ENCODE measurements around the gene PAQR6. TPM values are rescaled to one million over a fixed set of nuclear protein-coding genes. Genes with fewer than 3 reads are reported as not detected.
A peak's percentile ranks its signal among the peaks of the same experiment; 100 is the strongest.

The PAQR6 gene
- total RNA-seq, 1 experiment from 2014 or later: 0.92 TPM

- in situ Hi-C loops (cut with HindIII; ENCODE audit: low pct_unique_long_range_greater_than_20kb, low sequenced_read_pairs) (no loop called here), intact Hi-C loops (cut with micrococcal nuclease; ENCODE audit: unreplicated experiment) (no loop called here)
- no peaks in the 10 kb centered on the region for H3K36me3 ChIP-seq (ENCODE audit: control insufficient read depth, insufficient read depth, low read length)
- H3K27me3 ChIP-seq (ENCODE audit: control insufficient read depth, insufficient read depth, low read length): no peaks in the 10 kb centered on the region
- H3K9me3 ChIP-seq (ENCODE audit: control insufficient read depth, insufficient read depth, low read depth, low read length): no peaks in the 10 kb centered on the region
- CTCF ChIA-PET: no interaction called here
- POLR2A ChIA-PET: interaction anchor here (0.6 kb wide), 1 partner anchor 142 kb away, joined by 3 read pairs; no protein-coding TSS in a partner anchor
- no peak overlapping the region for H3K27ac ChIP-seq (ENCODE audit: low read length)
- no peak overlapping the region for H3K4me3 ChIP-seq (ENCODE audit: low read depth in 2 of 2, low read length in 2 of 2)
- ATAC-seq: no peak
- no peak for DNase-seq (ENCODE audit: low read depth, low spot score)
- TF ChIP-seq REST (IDR thresholded peaks at IDR 0.05; ENCODE audit: insufficient read depth in 1 of 2, low read depth in 2 of 2, low read length in 1 of 2) (no peak), SIN3A (IDR thresholded peaks at IDR 0.05; ENCODE audit: borderline replicate concordance, insufficient read depth, low read depth, low read length) (no peak), TCF7L2 (IDR thresholded peaks at IDR 0.05; ENCODE audit: low read depth, low read length) (no peak), POLR2AphosphoS5 (IDR thresholded peaks at IDR 0.05; ENCODE audit: low read depth, low read length) (no peak)
- TF ChIP-seq, protein P1, sequence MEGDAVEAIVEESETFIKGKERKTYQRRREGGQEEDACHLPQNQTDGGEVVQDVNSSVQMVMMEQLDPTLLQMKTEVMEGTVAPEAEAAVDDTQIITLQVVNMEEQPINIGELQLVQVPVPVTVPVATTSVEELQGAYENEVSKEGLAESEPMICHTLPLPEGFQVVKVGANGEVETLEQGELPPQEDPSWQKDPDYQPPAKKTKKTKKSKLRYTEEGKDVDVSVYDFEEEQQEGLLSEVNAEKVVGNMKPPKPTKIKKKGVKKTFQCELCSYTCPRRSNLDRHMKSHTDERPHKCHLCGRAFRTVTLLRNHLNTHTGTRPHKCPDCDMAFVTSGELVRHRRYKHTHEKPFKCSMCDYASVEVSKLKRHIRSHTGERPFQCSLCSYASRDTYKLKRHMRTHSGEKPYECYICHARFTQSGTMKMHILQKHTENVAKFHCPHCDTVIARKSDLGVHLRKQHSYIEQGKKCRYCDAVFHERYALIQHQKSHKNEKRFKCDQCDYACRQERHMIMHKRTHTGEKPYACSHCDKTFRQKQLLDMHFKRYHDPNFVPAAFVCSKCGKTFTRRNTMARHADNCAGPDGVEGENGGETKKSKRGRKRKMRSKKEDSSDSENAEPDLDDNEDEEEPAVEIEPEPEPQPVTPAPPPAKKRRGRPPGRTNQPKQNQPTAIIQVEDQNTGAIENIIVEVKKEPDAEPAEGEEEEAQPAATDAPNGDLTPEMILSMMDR (IDR thresholded peaks at IDR 0.05): no peak
- BruUV-seq (replicated peaks): no TSS peak
- H3K4me1 ChIP-seq (ENCODE audit: control insufficient read depth, insufficient read depth, low read length): peaks cover 18% of the 10 kb centered on the region
These were observed 46.0 kb upstream of the PAQR6 start for GRCh38 chr1:156293895-156294294.

DNA sequence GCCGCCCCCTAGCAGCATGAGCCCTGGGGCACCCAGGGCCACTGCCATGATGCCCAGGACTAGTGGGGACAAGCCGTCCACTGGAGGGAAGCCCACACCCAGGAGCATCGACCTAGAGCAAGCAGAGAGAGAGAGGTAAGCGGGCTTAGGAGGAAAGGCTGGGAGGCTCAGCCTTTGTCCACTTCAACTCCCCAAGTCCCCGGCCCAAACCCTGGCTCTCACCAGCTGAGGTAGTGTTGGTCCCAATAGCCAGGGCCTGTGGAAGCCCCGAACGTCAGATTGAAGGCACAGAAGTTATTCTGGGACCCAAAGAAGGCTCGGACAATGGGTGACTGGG, 45.2 kb upstream of the PAQR6 start:
- Histone ChIP-seq H3K9me3 (ENCODE audit: control insufficient read depth, insufficient read depth, low read depth, low read length) (no peaks in the 10 kb centered on the region), H3K27ac (ENCODE audit: low read length) (no peak overlapping the region), H3K27me3 (ENCODE audit: control insufficient read depth, insufficient read depth, low read length) (no peaks in the 10 kb centered on the region), H3K36me3 (ENCODE audit: control insufficient read depth, insufficient read depth, low read length) (no peaks in the 10 kb centered on the region), H3K4me1 (ENCODE audit: control insufficient read depth, insufficient read depth, low read length) (peaks cover 18% of the 10 kb centered on the region), H3K4me3 (ENCODE audit: low read depth in 2 of 2, low read length in 2 of 2) (no peak overlapping the region)
- TF ChIP-seq TCF7L2 (IDR thresholded peaks at IDR 0.05; ENCODE audit: low read depth, low read length): no peak
- TF ChIP-seq, protein P1 (IDR thresholded peaks at IDR 0.05): no peak
- TF ChIP-seq REST (IDR thresholded peaks at IDR 0.05; ENCODE audit: insufficient read depth in 1 of 2, low read depth in 2 of 2, low read length in 1 of 2): no peak
- TF ChIP-seq POLR2AphosphoS5 (IDR thresholded peaks at IDR 0.05; ENCODE audit: low read depth, low read length): 0 out of 2 replicates have a peak, but pooled peaks have one; percentile 15
- TF ChIP-seq SIN3A (IDR thresholded peaks at IDR 0.05; ENCODE audit: borderline replicate concordance, insufficient read depth, low read depth, low read length): no peak
- ATAC-seq (no peak), DNase-seq (ENCODE audit: low read depth, low spot score) (no peak)
- intact Hi-C loops (cut with micrococcal nuclease; ENCODE audit: unreplicated experiment) (no loop called here), in situ Hi-C loops (cut with HindIII; ENCODE audit: low pct_unique_long_range_greater_than_20kb, low sequenced_read_pairs) (no loop called here)
- BruUV-seq (replicated peaks): no TSS peak
- CTCF ChIA-PET: no interaction called here
- POLR2A ChIA-PET: interaction anchor here (0.6 kb wide), 1 partner anchor 142 kb away, joined by 3 read pairs; no protein-coding TSS in a partner anchor

All from Panc1 (cell line).